H1 (cell line): ENCODE data around the gene HOXB5. TPM values are rescaled to one million over a fixed set of nuclear protein-coding genes. Genes with fewer than 3 reads are reported as not detected.
A peak's percentile ranks its signal among the peaks of the same experiment; 100 is the strongest.

Experiments used
- CTCF ChIA-PET: fragments of 300-600 bp; sonication (Branson Sonifier 250); formaldehyde crosslinking; loops from one replicate; lab custom pipeline; 2021; ENCODE audit not compliant: partially characterized antibody; lab: Charles Lee
- POLR2A ChIA-PET: fragments of 300-600 bp; sonication (Branson Sonifier 250); formaldehyde crosslinking; loops from one replicate; lab custom pipeline; 2021; ENCODE audit warnings: inconsistent platforms; ENCODE audit not compliant: partially characterized antibody; lab: Charles Lee
- DNase-seq, 2 experiments: peaks; one replicate each; pipeline versions ENCODE4 v3.0.0 to v3.0.0-alpha.2; 2010 to 2022; ENCODE audit warnings: low spot score in 2 of 2, low read depth in 1 of 2, mixed read lengths in 1 of 2
- FAIRE-seq: peaks from 2 replicates; lab custom pipeline; 2011; peaks lifted over from hg19 to GRCh38; lab: Jason Lieb, UNC
- H2AFZ ChIP-seq: 2 replicates; pipeline ENCODE4 v1.8.1; 2012; ENCODE audit warnings: low read length, inconsistent platforms
- H2AK5ac ChIP-seq: 2 replicates; pipeline ENCODE4 v1.6.1; 2013; ENCODE audit warnings: low read depth, low read length
- H2BK120ac ChIP-seq: replicated peaks from 2 replicates; pipeline ENCODE3; 2013; ENCODE audit warnings: low read depth, low read length, inconsistent platforms
- H2BK12ac ChIP-seq: 2 replicates; pipeline ENCODE4 v1.6.1; 2013; ENCODE audit warnings: low read depth, low read length
- H2BK15ac ChIP-seq: 2 replicates; pipeline ENCODE4 v1.6.1; 2013; ENCODE audit warnings: low read length
- H2BK20ac ChIP-seq: 2 replicates; pipeline ENCODE4 v1.6.1; 2013; ENCODE audit warnings: low read length
- H2BK5ac ChIP-seq: 2 replicates; pipeline ENCODE4 v1.6.1; 2013; ENCODE audit warnings: low read depth, low read length
- H3K14ac ChIP-seq: 2 replicates; pipeline ENCODE4 v1.6.1; 2013; ENCODE audit warnings: inconsistent platforms; ENCODE audit not compliant: insufficient read length
- H3K18ac ChIP-seq: 2 replicates; pipeline ENCODE4 v1.6.1; 2013; ENCODE audit warnings: low read length; ENCODE audit errors: extremely low read depth
- H3K23ac ChIP-seq: 2 replicates; pipeline ENCODE4 v1.6.1; 2013; ENCODE audit warnings: inconsistent platforms; ENCODE audit not compliant: insufficient read length
- H3K23me2 ChIP-seq: 2 replicates; pipeline ENCODE4 v1.6.1; 2013; ENCODE audit warnings: low read depth, low read length
- H3K27ac ChIP-seq: 2 replicates; pipeline ENCODE4 v1.6.1; 2011; ENCODE audit warnings: low read depth, low read length, inconsistent platforms
- H3K27me3 ChIP-seq, 4 experiments: replicated peaks in 1 of 4; 1 replicate in 1 of 4; 2 replicates in 3 of 4; pipeline versions ENCODE4 v1.6.1 to v1.8.1; 2011 to 2013; ENCODE audit warnings: low read length in 3 of 4, mild to moderate bottlenecking in 3 of 4, inconsistent platforms in 2 of 4, mixed read lengths in 2 of 4, moderate library complexity in 1 of 4; ENCODE audit not compliant: control insufficient read depth in 3 of 4, insufficient read depth in 3 of 4; ENCODE audit errors: extremely low read depth in 1 of 4
- H3K36me3 ChIP-seq, 4 experiments: 2 replicates each; pipeline versions ENCODE4 v1.6.1 to v1.8.1; 2011 to 2013; ENCODE audit warnings: mild to moderate bottlenecking in 4 of 4, low read length in 3 of 4, moderate library complexity in 2 of 4, control low read depth in 1 of 4, inconsistent platforms in 1 of 4; ENCODE audit not compliant: insufficient read depth in 4 of 4, control insufficient read depth in 2 of 4
- H3K4ac ChIP-seq: replicated peaks from 2 replicates; pipeline ENCODE3; 2013; ENCODE audit warnings: low read length, low read depth, mixed read lengths, inconsistent platforms; ENCODE audit not compliant: insufficient read length
- H3K4me1 ChIP-seq, 4 experiments: replicated peaks in 1 of 4; 1 replicate in 1 of 4; 2 replicates in 3 of 4; pipeline versions ENCODE4 v1.6.1 to v1.8.1; 2011 to 2013; ENCODE audit warnings: low read length in 3 of 4, inconsistent platforms in 2 of 4, mixed read lengths in 1 of 4; ENCODE audit not compliant: insufficient read depth in 4 of 4, control insufficient read depth in 3 of 4
- H3K4me2 ChIP-seq, 2 experiments: 2 replicates each; pipeline versions ENCODE4 v1.6.1 to v1.8.1; 2011 to 2013; ENCODE audit warnings: low read depth in 2 of 2, low read length in 2 of 2, control low read depth in 1 of 2, inconsistent platforms in 1 of 2, mild to moderate bottlenecking in 1 of 2; ENCODE audit not compliant: insufficient read depth in 1 of 2
- H3K4me3 ChIP-seq, 4 experiments: fragments of 200-600, 300-600 bp in 1 of 4; sonication (generic), shearing (Covaris generic), sonication (Bioruptor Twin) in 1 of 4; 2 replicates each; pipeline versions ENCODE4 v1.5.1 to v1.8.1; 2011 to 2016; ENCODE audit warnings: low read length in 4 of 4, low read depth in 3 of 4, control low read depth in 2 of 4, inconsistent platforms in 2 of 4, mild to moderate bottlenecking in 2 of 4, mixed read lengths in 1 of 4, moderate library complexity in 1 of 4; ENCODE audit not compliant: insufficient read depth in 2 of 4; ENCODE audit errors: extremely low read depth in 1 of 4
- H3K56ac ChIP-seq: replicated peaks from 2 replicates; pipeline ENCODE3; 2013; ENCODE audit warnings: low read depth, mild to moderate bottlenecking, mixed read lengths, low read length, inconsistent platforms; ENCODE audit not compliant: insufficient read length
- H3K79me1 ChIP-seq: 2 replicates; pipeline ENCODE4 v1.6.1; 2013; ENCODE audit warnings: low read depth, low read length, control low read depth
- H3K79me2 ChIP-seq, 2 experiments: 2 replicates each; pipeline versions ENCODE4 v1.6.1 to v1.8.1; 2012 to 2013; ENCODE audit warnings: low read length in 2 of 2, mild to moderate bottlenecking in 2 of 2, inconsistent platforms in 1 of 2; ENCODE audit not compliant: insufficient read depth in 2 of 2, control insufficient read depth in 1 of 2
- H3K9ac ChIP-seq, 4 experiments: replicated peaks in 1 of 4; 1 replicate in 1 of 4; 2 replicates in 3 of 4; pipeline versions ENCODE4 v1.6.1 to v1.8.1; 2011 to 2013; ENCODE audit warnings: low read depth in 3 of 4, low read length in 3 of 4, control low read depth in 2 of 4, mild to moderate bottlenecking in 2 of 4, moderate library complexity in 2 of 4, inconsistent platforms in 1 of 4; ENCODE audit errors: extremely low read depth in 1 of 4
- H3K9me3 ChIP-seq, 2 experiments: 2 replicates each; pipeline versions ENCODE4 v1.6.1 to v1.8.1; 2012 to 2013; ENCODE audit warnings: mild to moderate bottlenecking in 2 of 2, moderate library complexity in 2 of 2, control low read depth in 1 of 2, inconsistent platforms in 1 of 2, low read depth in 1 of 2, low read length in 1 of 2, mixed read lengths in 1 of 2; ENCODE audit not compliant: insufficient read depth in 2 of 2
- H4K20me1 ChIP-seq, 2 experiments: replicated peaks in 1 of 2; 2 replicates each; pipeline versions ENCODE3 to v1.8.1; 2011 to 2013; ENCODE audit warnings: inconsistent platforms in 2 of 2, low read length in 2 of 2, mild to moderate bottlenecking in 1 of 2; ENCODE audit not compliant: insufficient read depth in 2 of 2, control insufficient read depth in 1 of 2
- H4K5ac ChIP-seq: 2 replicates; pipeline ENCODE4 v1.6.1; 2013; ENCODE audit warnings: low read length, low read depth, mixed read lengths, inconsistent platforms; ENCODE audit not compliant: insufficient read length
- H4K8ac ChIP-seq: 2 replicates; pipeline ENCODE4 v1.8.0; 2013; ENCODE audit warnings: mild to moderate bottlenecking, moderate library complexity, low read length, inconsistent platforms; ENCODE audit not compliant: insufficient read depth; ENCODE audit errors: extremely low read depth
- H4K91ac ChIP-seq: replicated peaks from 2 replicates; pipeline ENCODE3; 2013; ENCODE audit warnings: low read length, mixed read lengths, inconsistent platforms; ENCODE audit not compliant: insufficient read length
- ASH2L ChIP-seq: fragments of 200-600, 300-600 bp; sonication (generic); IDR thresholded peaks from one replicate; pipeline ENCODE4 v1.7.1; 2017; ENCODE audit warnings: low read length
- CREB1 ChIP-seq: IDR thresholded peaks from 2 replicates; pipeline ENCODE4 v1.6.1; 2012; ENCODE audit warnings: inconsistent platforms
- EP300 ChIP-seq, 2 experiments: IDR thresholded peaks; 1 replicate in 1 of 2; 2 replicates in 1 of 2; pipeline ENCODE4 v1.6.1; 2011 to 2012; ENCODE audit warnings: low read depth in 2 of 2, low read length in 2 of 2, mild to moderate bottlenecking in 2 of 2, borderline replicate concordance in 1 of 2, inconsistent platforms in 1 of 2, moderate library complexity in 1 of 2
- KDM5A ChIP-seq: fragments of 200-600 bp; IDR thresholded peaks from 2 replicates; pipeline ENCODE4 v1.7.1; 2012; ENCODE audit warnings: mild to moderate bottlenecking, low read length, inconsistent platforms, mixed read lengths
- NANOG ChIP-seq: IDR thresholded peaks from 2 replicates; pipeline ENCODE4 v1.6.1; 2011; ENCODE audit warnings: low read length, low read depth, mild to moderate bottlenecking, inconsistent platforms; ENCODE audit not compliant: insufficient read depth, poor library complexity, severe bottlenecking
- PHF8 ChIP-seq: fragments of 200-600 bp; sonication (generic); conservative IDR thresholded peaks from 2 replicates; pipeline ENCODE4 v1.7.1; 2012; ENCODE audit warnings: low read depth, mild to moderate bottlenecking, inconsistent platforms, low read length, moderate library complexity
- POLR2A ChIP-seq, 2 experiments: IDR thresholded peaks; 1 replicate in 1 of 2; 2 replicates in 1 of 2; pipeline ENCODE4 v1.6.1; 2011; ENCODE audit warnings: low read depth in 2 of 2, low read length in 2 of 2, mild to moderate bottlenecking in 2 of 2; ENCODE audit errors: control extremely low read depth in 1 of 2
- POLR2AphosphoS5 ChIP-seq: IDR thresholded peaks from 2 replicates; pipeline ENCODE4 v1.6.1; 2011; ENCODE audit warnings: low read depth, low read length
- SAP30 ChIP-seq: fragments of 300-600 bp; sonication (generic); IDR thresholded peaks from 2 replicates; pipeline ENCODE4 v1.7.1; 2012; ENCODE audit warnings: low read length, moderate library complexity, mild to moderate bottlenecking, inconsistent platforms; ENCODE audit not compliant: insufficient read depth, insufficient replicate concordance
- SP1 ChIP-seq: IDR thresholded peaks from 2 replicates; pipeline ENCODE4 v1.6.1; 2011; ENCODE audit warnings: low read depth, low read length
- TCF12 ChIP-seq: IDR thresholded peaks from 2 replicates; pipeline ENCODE4 v1.6.1; 2011; ENCODE audit warnings: low read depth, mild to moderate bottlenecking, low read length
- TEAD4 ChIP-seq: IDR thresholded peaks from 2 replicates; pipeline ENCODE4 v1.6.1; 2012; ENCODE audit warnings: low read depth, low read length, inconsistent platforms, mixed read lengths
- USF2 ChIP-seq: IDR thresholded peaks from 2 replicates; pipeline ENCODE4 v1.6.1; 2011; ENCODE audit warnings: low read length, improper control_type of control experiment
- ZNF274 ChIP-seq: IDR thresholded peaks from 2 replicates; pipeline ENCODE4 v1.7.0; 2012; ENCODE audit warnings: low read length, borderline replicate concordance; ENCODE audit errors: extremely low read depth
- WGBS, 2 experiments: shearing (Covaris generic) in 1 of 2; methylation state at CpG; one replicate each; pipeline versions ENCODE4 v1.1.6 to v1.1.7; 2013 to 2015; ENCODE audit warnings: low lambda C conversion rate in 2 of 2, mixed read lengths in 2 of 2, inconsistent platforms in 1 of 2, low coverage in 1 of 2, missing lambda C conversion rate in 1 of 2; ENCODE audit not compliant: insufficient replicate concordance in 2 of 2, insufficient coverage in 1 of 2, insufficient read length in 1 of 2; ENCODE audit errors: extremely low coverage in 1 of 2, missing lambda C conversion rate in 1 of 2; 5-methylcytosine and 5-hydroxymethylcytosine counted together
- polyA plus RNA-seq, 7 experiments: library from polyadenylated mRNA; depleted of rRNA in 3 of 7; stranded (reverse) in 5 of 7; unstranded in 2 of 7; fragments of >200 nt in 5 of 7; fragments of 200-250 nt in 2 of 7; gene quantifications; 1 replicate in 5 of 7; 2 replicates in 1 of 7; 4 replicates in 1 of 7; pipeline versions ENCODE4 v1.2.1 to v1.2.3, GENCODE V29; 2011 to 2013; ENCODE audit warnings: missing spikeins in 2 of 7, mixed read lengths in 2 of 7
- total RNA-seq: library from RNA; stranded (reverse); fragmentation: NEBNext Ultra II Directional; extraction: Animal tissue kit (Norgen Biotek cat#: 25700); gene quantifications from 2 replicates; pipeline ENCODE4 v1.2.1, GENCODE V29; 2021

HOXB5 gene
- total and polyA plus RNA-seq, 2 of the 8 experiments (the other 6 are each of a cell fraction or from before 2014, with no cell fraction given): not detected

- Histone ChIP-seq H3K4me1 (peaks cover 7 to 29% (median 12%) of the 10 kb centered on the region in 4 experiments), H4K8ac (no peak overlapping the region), H3K18ac (no peak overlapping the region), H3K4me2 (peak overlapping the region in 1 of 2 experiments; percentile 20; a peak in 1 of 4 replicates), H4K5ac (no peak overlapping the region), H3K14ac (no peak overlapping the region), H2BK5ac (no peak overlapping the region), H3K56ac (no peak overlapping the region), H2BK12ac (no peak overlapping the region), H2AFZ (no peak overlapping the region), H3K23ac (no peak overlapping the region), H3K23me2 (no peaks in the 10 kb centered on the region; the same call in 1 of the 2 replicates), H3K4me3 (no peak overlapping the region), H2BK120ac (no peak overlapping the region), H3K79me1 (no peaks in the 10 kb centered on the region), H4K20me1 (peaks cover 21 to 22% of the 10 kb centered on the region in 2 experiments), H3K9ac (no peak overlapping the region), H3K79me2 (no peaks in the 10 kb centered on the region), H3K4ac (no peak overlapping the region), H2BK15ac (no peak overlapping the region), H3K27ac (no peak overlapping the region), H3K9me3 (no peaks in the 10 kb centered on the region), H3K36me3 (peaks cover 0 to 3% (median 0%) of the 10 kb centered on the region in 4 experiments; a peak in 1 of 8 replicates), H2BK20ac (no peak overlapping the region), H2AK5ac (no peak overlapping the region), H3K27me3 (peaks cover 94 to 100% (median 98%) of the 10 kb centered on the region in 4 experiments), H4K91ac (no peak overlapping the region)
- CTCF ChIA-PET: interaction anchor here (0.8 to 6.6 kb wide), 14 partner anchors 9 to 532 kb away, joined by 3 to 53 read pairs (median 6); partner anchors contain the start of genes HOXB1, HOXB3 and HOXB5
- 20% methylated on average over 7 of the region's 19 CpGs; no CpG with 5 or more reads in 1 of the 2 experiments for WGBS, 2 experiments
- FAIRE-seq: no peak
- POLR2A ChIA-PET: no interaction called here
- DNase-seq: no peak
- TF ChIP-seq CREB1 (no peak), SP1 (no peak), POLR2A (IDR thresholded peaks at IDR 0.05; ENCODE audit: control extremely low read depth in 1 of 2, low read depth in 2 of 2, low read length in 2 of 2) (no peak), USF2 (no peak), SAP30 (no peak), ASH2L (no peak), TEAD4 (no peak), NANOG (no peak), KDM5A (no peak), EP300 (IDR thresholded peaks at IDR 0.05; ENCODE audit: borderline replicate concordance in 1 of 2, low read depth in 2 of 2, low read length in 2 of 2) (no peak), POLR2AphosphoS5 (no peak), TCF12 (no peak), ZNF274 (no peak), PHF8 (no peak)
Measured at GRCh38 chr17:48551214-48551555, 42.4 kb downstream of the HOXB5 start.
